ENCODE measurements around the gene HNRNPA0. TPM values are rescaled to one million over a fixed set of nuclear protein-coding genes. Genes with fewer than 3 reads are reported as not detected.
A peak's percentile ranks its signal among the peaks of the same experiment; 100 is the strongest.

HNRNPA0 gene
- total and polyA plus RNA-seq, 12 donors: 8.9 to 45.5 (median 18.0) TPM

DNA sequence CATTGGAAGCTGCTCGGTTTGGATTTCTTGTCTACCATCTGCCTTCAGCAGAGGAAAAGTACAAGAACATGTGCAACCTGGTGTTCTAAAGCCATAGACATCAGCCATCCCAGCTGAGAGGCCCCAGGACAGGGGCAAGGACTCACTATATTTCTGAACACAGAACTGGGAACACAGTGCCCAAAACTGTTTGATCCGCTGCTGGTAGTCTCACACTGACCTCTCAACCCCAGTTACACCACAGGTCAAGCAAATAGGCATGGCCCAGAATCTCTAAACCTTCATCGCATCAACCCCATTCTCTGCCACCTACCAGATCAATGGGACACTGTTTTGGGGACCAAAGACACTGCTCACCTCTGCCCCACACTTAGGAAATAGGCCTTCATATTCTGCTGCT, 20.2 kb downstream of the HNRNPA0 start:
- intact Hi-C loops (cut with DNase I): no loop called here
- peaks cover 0 to 4% (median 0%) of the 10 kb centered on the region in 3 donors for H3K9me3 ChIP-seq (replicated peaks in 1 of 3)
- TF ChIP-seq, protein P1, sequence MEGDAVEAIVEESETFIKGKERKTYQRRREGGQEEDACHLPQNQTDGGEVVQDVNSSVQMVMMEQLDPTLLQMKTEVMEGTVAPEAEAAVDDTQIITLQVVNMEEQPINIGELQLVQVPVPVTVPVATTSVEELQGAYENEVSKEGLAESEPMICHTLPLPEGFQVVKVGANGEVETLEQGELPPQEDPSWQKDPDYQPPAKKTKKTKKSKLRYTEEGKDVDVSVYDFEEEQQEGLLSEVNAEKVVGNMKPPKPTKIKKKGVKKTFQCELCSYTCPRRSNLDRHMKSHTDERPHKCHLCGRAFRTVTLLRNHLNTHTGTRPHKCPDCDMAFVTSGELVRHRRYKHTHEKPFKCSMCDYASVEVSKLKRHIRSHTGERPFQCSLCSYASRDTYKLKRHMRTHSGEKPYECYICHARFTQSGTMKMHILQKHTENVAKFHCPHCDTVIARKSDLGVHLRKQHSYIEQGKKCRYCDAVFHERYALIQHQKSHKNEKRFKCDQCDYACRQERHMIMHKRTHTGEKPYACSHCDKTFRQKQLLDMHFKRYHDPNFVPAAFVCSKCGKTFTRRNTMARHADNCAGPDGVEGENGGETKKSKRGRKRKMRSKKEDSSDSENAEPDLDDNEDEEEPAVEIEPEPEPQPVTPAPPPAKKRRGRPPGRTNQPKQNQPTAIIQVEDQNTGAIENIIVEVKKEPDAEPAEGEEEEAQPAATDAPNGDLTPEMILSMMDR (IDR thresholded peaks at IDR 0.05): no peak
- no peak for TF ChIP-seq POLR2A (IDR thresholded peaks at IDR 0.05)
- H3K27me3 ChIP-seq: no peaks in the 10 kb centered on the region
- H3K4me3 ChIP-seq: no peak overlapping the region
- no peak for DNase-seq
- H3K36me3 ChIP-seq (replicated peaks in 1 of 2): no peaks in the 10 kb centered on the region
- WGBS, 4 donors: 84 to 94% (median 89%) methylated on average over 3 of the region's 3 CpGs
- no peak overlapping the region for H3K27ac ChIP-seq
- H3K4me1 ChIP-seq (replicated peaks in 1 of 2): peaks cover 0 to 64% of the 10 kb centered on the region in 2 donors

DNA sequence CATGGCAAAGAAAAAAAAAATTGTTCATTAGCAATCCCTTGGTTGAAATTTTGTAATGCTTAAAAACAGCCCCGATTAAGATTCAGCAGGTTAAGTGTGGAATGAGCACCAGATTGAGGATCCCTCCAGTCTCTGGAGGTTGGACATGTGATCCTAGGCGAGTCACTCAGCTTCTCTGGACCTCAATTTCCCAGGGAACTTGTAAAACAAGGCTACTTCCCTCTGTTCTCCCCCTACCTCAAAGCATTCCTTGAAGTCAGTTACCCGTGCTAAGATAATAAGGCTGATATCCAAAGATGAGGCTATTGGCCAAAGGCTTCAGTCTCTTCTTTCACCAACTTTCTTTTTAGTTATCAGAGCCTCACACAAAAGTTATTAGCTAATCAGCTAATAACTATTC, 21.2 kb downstream of the HNRNPA0 start:
- Histone ChIP-seq H3K9me3 (replicated peaks in 1 of 3) (peaks cover 0 to 2% (median 0%) of the 10 kb centered on the region in 3 donors), H3K4me3 (no peak overlapping the region), H3K4me1 (replicated peaks in 1 of 2) (peaks cover 0 to 64% of the 10 kb centered on the region in 2 donors), H3K36me3 (replicated peaks in 1 of 2) (no peaks in the 10 kb centered on the region), H3K27ac (no peak overlapping the region), H3K27me3 (no peaks in the 10 kb centered on the region)
- no peak for DNase-seq
- TF ChIP-seq, protein P1 (IDR thresholded peaks at IDR 0.05): no peak
- no peak for TF ChIP-seq POLR2A (IDR thresholded peaks at IDR 0.05)
- WGBS, 4 donors: 80 to 86% (median 83%) methylated on average over 3 of the region's 3 CpGs
- intact Hi-C loops (cut with DNase I): no loop called here

DNA sequence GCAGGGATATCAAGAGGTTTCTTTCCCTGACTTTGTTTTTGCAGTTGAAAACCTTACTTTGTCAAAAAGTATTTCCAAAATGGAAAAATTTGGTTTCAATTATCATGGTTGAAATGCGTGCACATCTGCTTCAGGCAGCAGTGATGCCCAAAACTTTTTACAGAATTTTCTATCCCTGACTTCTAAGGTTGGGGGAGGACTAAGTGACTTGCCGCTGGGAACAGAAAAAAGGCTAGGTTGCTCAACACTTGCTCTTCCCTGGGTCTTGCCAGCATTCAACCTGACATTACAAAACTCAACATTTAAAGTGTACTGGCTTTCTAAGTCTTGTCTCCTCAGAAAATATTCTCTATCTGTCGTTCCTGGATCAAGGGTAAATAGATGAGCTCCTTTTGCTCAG, 23.0 kb downstream of the HNRNPA0 start:
- Histone ChIP-seq H3K4me3 (no peak overlapping the region), H3K27me3 (no peaks in the 10 kb centered on the region), H3K4me1 (replicated peaks in 1 of 2) (peaks cover 0 to 48% of the 10 kb centered on the region in 2 donors), H3K27ac (no peak overlapping the region), H3K9me3 (replicated peaks in 1 of 3) (no peaks in the 10 kb centered on the region), H3K36me3 (replicated peaks in 1 of 2) (no peaks in the 10 kb centered on the region)
- intact Hi-C loops (cut with DNase I): no loop called here
- 71 to 89% (median 84%) methylated on average over 3 of the region's 3 CpGs for WGBS, 4 donors
- DNase-seq: peak in 1 of 7 donors; percentile 9
- TF ChIP-seq, protein P1 (IDR thresholded peaks at IDR 0.05): no peak
- TF ChIP-seq POLR2A (IDR thresholded peaks at IDR 0.05): no peak

DNA sequence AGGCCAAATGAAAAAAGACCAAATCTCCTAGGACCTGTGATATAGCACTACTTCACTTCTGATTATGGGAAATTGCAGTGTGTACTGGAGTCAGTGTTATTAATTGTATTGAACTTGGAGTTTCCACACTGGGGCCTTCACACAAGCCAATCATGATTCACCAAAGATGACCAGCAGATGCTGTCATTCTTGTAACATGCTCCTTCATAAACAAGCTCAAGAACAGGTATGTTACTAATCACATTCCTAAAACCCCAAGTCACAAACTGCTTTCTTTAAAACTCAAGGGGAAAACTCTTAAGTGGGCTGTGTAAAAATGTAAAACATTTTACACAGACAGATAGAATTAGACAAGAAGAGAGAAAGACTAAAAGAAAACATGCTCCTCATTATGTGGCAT, 23.8 kb downstream of the HNRNPA0 start:
- no peaks in the 10 kb centered on the region for H3K9me3 ChIP-seq (replicated peaks in 1 of 3)
- H3K4me1 ChIP-seq (replicated peaks in 1 of 2): peaks cover 0 to 39% of the 10 kb centered on the region in 2 donors
- TF ChIP-seq POLR2A (IDR thresholded peaks at IDR 0.05): no peak
- TF ChIP-seq, protein P1 (IDR thresholded peaks at IDR 0.05): no peak
- no peaks in the 10 kb centered on the region for H3K27me3 ChIP-seq
- no peak for DNase-seq
- H3K4me3 ChIP-seq: no peak overlapping the region
- H3K36me3 ChIP-seq (replicated peaks in 1 of 2): no peaks in the 10 kb centered on the region
- no peak overlapping the region for H3K27ac ChIP-seq
- intact Hi-C loops (cut with DNase I): no loop called here
